NCI-H345 treated with DMSO at 0.1 percent for 48 hours (cell line): ENCODE data around the gene SH2B3.
A peak's percentile ranks its signal among the peaks of the same experiment; 100 is the strongest.

ENCODE experiments used
- DNase-seq: peaks from one replicate; lab custom pipeline; 2025; ENCODE audit not compliant: unreplicated experiment; lab: John Stamatoyannopoulos, UW

The SH2B3 gene

DNA sequence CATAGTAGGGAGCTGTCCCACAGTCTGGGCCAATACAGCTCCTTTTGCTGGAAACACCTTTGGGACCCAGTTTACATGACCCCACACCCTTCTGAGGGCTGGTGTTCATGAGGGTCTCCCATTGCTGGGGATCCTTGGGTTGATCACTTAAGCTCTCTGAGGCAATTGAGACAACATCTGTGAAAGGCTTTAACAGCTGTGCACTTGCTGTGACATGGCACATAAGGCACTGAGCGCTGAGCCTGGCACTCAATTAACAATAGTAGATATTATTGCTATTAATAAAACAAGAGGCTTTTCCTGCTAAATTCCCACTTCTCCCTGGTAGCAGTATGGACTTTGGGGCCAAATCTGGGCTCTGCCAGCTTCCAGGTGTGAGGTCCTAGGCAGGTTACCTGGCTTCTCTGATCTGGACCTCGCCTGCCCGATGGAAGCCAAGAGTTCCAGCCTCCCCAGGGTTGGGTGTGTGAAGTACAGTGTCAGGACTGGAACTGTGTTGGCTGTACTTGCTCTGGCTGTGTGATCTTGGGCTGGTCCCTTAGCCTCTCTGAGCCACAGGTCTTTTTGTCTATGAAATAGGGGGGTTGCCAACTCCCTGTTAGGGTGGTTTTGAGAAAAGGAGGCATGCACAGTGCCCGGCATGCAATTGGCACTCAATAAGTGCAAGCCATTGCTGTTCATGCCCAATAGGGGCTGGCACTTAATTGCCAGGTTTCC lies 3.1 kb downstream of the SH2B3 start:
- DNase-seq = no peak

DNA sequence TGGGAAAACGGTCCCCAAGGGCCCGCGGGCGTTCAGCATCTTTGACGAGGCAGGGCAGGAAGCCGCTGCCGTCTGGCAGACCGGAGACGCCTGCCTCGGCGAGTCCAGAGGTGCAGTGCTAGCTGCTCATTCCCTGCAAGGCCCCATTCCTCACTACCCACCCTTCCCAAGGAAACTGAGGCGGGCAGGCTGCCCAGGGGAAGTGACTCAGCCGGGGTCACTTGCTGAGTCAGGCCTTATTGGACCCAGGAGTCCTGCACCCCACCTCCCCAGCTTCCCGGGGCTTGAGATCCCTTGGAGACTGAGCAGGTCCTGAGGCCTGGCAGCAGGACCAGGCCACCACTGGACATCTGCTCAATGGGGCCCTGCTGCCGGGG lies 3.7 kb downstream of the SH2B3 start:
- DNase-seq = no peak

DNA sequence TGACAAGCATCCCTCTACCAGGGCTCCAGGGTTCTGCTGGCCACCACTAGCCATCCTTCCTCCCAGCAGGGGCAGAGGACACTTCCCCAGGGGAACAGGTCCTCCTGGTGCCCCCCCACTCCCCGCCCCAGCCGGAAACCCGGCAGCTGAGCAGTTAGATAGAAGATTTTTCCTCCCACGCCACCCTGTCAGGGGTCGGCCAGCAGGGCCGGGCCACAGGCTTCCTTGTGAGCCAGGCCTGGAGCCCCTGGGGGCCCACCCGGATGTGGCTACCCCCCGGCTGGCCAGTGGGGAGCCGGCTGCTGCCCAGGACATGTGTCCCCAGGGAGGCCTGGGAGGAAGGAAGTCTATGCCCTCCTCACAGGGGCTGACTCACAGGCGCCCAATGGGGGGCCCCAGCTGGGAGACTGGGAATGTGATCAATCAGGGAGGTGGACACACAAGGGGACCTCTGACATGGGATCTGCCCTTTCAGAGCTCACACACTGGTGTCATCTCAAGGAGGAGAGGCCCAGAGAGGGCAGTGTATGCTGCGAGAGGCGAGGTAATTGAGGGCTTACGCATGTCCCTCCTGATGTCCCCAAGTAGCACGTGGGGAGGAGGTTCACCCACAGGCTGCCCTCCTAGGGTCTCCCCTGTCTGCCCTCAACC lies 4.2 kb downstream of the SH2B3 start:
- DNase-seq = no peak

- no peak for DNase-seq
These were observed 4.9 kb downstream of the SH2B3 start for GRCh38 chr12:111410431-111411184.

DNA sequence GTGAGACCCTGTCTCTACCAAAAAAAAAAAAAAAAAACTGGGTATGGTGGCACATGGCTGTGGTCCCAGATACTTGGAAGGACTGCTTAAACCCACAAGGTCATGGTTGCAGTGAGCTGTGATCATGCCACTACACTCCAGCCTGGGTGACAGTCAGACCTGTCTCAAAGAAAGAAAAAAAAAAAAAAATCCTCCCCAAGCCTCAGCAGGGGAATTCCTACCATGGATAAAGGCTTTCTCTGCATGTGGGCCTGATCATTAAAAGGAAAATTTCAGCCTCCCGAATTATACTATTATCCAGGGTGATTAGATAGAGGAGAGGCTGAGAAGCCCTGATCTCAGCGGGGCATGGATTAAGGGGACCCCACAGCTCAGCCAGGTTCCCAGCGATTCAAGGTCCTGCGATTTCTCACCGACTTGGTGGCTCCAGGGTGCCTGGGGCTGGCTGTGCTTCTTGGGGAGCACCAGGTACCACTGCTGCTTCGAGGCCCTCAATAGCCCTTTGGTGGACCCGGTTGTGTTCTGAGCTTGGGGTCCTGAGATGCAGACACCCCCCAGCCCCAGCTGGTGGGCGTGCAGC lies 5.6 kb downstream of the SH2B3 start:
- no peak for DNase-seq

DNA sequence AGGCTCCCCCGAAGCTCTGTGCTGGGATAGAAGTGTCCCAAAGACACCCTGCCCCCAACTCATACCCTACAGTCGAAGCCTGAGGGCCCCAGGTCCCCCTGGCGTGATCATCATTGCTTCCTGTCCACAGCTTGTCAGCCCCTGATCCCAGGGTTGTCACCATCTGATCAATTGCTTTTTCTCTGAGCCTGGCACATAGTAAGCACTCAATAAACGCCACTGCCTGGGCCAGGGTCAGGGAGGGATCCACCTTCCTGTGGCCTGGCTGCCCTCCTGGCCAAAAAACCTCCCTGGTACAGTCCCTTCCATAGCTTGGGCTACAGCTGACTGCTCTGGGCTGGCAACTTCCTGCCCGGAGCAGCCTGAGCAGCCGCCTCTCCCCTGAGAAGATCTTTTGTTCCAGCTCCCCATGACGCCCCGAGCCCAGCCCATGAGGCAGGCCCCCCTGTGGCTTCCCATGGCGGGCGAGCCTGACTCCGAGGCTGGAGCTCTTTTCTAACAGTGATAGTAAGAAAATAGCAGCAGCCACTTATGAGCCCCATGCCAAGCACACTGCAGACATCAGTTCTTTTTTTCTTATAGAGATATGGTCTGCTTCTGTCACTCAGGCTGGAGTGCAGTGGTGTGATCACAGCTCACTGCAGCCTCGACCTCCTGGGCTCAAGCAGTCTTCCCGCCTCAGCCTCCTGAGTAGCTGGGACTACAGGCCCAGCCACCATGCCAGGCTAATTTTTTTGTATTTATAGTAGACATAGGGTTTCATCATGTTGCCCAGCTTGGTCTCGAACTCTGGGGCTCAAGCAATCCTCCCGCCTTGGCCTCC lies 6.5 kb downstream of the SH2B3 start:
- peak; percentile 90 for DNase-seq

DNA sequence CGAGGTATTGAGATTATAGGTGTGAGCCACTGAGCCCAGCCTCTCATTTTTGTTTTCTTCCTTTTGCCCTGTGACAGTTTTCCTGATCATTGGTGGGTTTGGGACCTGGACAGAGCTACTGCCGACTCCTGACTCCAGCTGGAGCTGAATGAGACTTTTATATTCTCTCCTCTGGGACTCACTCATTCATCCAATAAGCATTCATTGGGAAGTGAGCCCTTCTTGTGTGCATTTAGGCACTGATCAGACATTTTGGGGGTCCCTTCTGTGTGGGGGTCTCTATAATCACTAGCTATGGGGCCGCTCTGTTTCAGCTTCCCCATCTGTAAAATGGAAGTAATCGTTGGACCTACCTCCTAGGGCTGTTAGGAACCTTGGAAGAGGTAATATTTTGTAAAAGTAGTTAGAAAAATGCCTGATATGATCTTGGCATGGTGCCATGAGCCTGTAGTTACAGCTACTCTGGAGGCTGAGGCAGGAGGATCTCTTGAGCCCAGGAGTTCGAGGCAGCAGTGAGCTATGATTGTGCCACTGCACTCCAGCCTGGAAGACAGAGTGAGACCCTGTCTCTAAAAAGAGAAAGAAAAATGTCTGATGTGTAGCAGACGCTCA lies 7.2 kb downstream of the SH2B3 start:
- peak; percentile 5 for DNase-seq

DNA sequence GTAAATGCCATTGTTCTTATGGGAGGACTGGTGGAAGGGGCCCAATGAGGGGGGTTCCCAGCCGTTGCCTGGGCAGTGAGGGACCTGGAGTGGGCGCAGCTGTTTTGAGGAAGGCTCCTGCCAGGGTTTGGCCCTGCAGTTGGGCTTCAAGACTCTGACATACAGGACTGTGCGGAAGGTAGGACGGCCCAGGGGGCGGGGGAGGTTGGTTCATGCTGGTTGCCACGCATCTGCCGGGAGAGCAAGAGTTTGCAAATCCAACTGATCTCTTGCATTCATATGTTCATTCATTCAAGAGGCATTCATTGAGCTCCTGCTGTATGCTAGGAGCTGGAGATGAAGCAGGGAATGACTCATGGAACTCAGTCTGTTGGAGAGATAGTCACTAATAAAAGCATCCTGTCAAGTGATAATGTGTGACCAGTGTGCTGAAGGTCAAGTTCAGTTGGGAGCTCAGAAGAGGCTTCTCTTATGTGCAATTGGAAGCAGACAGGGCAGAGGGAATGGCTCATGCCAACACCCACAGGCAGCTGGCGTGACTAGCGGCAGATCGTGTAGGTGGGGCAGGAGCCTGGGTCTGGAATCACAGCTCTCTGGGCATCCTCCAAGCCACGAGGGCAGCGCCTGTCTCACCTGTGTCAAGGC lies 7.8 kb downstream of the SH2B3 start:
- no peak for DNase-seq

DNA sequence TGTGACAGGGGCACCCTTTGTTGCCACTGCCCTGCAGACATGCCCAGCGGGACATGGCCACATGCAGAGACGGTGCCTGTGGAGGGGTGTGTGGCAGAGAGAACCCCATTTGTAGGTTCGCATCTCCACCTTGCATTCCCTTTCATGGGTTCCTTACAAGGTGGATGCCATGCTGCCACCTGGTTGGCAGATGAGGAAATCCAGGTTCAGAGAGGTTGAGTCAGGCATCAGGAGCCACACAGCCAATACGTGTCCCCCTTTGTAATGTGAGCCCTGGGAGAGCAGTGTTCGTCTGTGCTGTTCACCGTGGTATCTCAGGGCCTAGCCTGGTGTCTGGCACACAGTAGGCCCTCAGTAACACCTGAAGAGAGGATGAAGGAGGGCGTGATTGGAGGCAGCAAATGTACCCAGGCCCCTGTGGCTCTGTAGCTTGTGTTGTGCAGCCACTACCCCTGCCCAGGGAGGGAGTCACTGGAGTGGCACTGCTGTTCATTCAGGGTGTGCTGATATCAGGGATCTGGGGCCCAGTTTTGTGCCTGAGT lies 9.1 kb downstream of the SH2B3 start:
- DNase-seq = no peak

DNA sequence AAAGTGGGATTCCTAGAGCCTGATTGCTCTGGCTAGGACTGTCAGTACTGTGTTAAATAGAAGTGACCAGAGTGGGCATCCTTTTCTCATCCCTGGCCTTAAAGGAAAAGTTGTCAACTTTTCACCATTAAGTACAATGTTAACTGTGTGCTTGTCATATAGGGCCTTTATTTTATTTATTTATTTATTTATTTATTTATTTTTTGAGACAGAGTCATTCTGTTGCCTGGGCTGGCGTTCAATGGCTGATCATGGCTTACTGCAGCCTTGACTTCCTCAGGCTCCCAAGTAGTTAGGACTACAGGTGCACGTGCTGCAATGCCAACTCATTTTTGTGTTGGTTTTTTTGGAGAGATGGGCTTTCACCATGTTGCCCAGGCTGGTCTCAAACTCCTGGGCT lies 11.6 kb downstream of the SH2B3 start:
- no peak for DNase-seq

DNA sequence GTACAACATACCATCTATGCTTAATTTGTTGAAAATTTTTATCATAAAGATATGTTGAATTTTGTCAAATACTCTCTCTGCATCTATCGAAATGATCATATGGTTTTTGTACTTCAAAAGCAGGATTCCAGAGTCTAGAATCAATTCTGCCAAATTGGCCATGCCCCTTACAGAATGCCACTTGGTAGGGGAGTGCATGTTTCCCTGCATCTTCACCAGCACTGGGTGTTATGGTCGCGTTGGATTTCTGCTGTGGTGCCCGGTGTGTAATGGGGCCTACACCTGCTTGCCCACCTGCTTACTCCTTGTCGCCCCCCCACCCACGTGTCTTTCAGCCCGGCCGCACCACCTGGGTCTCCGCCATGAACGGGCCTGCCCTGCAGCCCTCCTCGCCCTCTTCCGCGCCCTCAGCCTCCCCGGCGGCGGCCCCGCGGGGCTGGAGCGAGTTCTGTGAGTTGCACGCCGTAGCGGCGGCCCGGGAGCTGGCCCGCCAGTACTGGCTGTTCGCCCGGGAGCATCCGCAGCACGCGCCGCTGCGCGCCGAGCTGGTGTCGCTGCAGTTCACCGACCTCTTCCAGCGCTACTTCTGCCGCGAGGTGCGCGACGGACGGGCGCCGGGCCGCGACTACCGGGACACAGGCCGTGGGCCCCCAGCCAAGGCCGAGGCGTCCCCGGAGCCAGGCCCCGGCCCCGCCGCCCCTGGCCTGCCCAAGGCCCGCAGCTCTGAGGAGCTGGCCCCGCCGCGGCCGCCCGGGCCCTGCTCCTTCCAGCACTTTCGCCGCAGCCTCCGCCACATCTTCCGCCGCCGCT lies 12.3 kb downstream of the SH2B3 start:
- DNase-seq = no peak

- no peak for DNase-seq
These were observed 12.8 kb downstream of the SH2B3 start for GRCh38 chr12:111418594-111418880.

DNA sequence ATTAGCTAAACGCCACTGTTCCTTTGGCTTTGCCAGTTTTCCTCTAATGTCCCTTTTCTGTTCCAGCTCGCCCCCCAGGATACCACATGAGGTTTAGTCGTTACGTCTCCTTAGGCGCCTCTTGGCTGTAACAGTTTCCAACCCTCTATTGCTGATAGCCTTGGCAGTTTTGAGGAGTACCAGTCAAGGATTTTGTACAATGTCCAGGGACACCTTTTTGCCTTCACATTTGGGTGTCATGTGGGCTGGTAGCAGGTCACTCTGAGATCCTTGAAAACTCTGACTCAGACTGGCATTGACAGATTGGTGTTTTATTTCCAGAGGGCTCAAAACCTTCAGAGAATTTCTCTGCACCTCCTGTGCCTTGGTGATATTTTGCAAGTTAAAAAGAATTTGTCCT lies 14.1 kb downstream of the SH2B3 start:
- DNase-seq = no peak

DNA sequence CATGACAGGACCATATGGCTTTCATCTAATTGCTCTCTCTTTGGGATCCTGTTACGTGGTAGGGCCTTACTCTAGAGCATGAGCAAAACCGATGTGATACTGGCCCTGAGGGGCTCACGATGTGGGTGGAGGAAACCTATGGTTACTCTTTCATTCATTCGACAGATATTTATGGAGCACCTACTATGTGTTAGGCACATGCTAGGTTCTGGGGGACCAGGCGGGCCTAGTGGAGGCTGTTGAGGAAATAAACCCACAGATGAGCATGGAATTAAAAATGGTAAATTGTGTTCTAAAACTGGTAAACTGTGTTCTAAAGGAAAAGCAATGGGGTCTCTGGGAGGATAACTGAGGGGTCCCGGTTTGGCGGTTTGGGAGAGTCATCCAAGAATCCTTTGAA lies 14.8 kb downstream of the SH2B3 start:
- no peak for DNase-seq

GRCh38 chr12:111424189-111424792 lies 18.6 kb downstream of the SH2B3 start:
- DNase-seq = no peak

DNA sequence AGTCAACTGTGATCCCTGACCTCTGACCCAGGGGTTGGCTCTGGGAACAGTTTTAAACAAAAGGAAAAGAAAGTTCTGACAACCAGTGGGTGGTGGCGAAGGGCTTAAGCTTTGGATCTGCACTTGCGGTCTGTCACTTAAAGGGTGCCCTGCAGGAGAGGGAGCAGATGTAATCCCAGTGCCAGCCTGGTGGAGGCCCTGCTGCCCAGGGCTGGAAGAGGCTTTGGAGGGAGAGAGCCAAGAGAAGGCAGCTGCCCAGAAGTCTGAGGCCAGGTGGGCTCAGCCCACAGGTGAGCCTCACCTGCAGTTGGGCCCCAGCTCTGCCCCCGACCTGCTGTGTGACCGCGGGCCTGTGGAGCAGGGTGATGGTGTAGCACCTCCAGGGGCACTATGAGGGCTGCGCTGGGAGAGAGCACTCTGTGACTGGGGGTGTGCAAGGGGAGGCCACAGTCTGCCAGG lies 19.1 kb downstream of the SH2B3 start:
- no peak for DNase-seq

GRCh38 chr12:111425655-111426054 lies 19.9 kb downstream of the SH2B3 start:
- no peak for DNase-seq

- DNase-seq = no peak
These were observed 20.8 kb downstream of the SH2B3 start for GRCh38 chr12:111426344-111427185.
